ENCODE data around the gene DIP2B.

DNA sequence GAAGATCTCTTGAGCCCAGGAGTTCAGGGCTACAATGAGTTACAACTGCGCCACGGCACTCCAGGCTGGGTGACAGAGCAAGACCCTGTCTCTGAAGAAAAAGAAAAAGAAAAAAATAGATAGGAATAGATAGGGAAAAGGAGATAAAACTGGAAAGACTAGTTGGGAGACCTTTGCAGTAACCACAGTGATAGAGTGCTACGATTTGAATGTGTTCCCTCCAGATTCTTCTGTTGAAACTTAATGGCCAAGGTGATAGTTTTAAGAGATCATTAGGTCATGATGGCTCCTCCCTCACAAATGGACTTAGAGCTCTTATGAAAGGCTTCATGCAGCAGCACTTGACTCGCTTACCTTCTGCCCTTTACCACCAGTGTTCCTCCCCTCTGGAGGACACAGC, 245.6 kb downstream of the DIP2B start:
- TF ChIP-seq, protein P1, sequence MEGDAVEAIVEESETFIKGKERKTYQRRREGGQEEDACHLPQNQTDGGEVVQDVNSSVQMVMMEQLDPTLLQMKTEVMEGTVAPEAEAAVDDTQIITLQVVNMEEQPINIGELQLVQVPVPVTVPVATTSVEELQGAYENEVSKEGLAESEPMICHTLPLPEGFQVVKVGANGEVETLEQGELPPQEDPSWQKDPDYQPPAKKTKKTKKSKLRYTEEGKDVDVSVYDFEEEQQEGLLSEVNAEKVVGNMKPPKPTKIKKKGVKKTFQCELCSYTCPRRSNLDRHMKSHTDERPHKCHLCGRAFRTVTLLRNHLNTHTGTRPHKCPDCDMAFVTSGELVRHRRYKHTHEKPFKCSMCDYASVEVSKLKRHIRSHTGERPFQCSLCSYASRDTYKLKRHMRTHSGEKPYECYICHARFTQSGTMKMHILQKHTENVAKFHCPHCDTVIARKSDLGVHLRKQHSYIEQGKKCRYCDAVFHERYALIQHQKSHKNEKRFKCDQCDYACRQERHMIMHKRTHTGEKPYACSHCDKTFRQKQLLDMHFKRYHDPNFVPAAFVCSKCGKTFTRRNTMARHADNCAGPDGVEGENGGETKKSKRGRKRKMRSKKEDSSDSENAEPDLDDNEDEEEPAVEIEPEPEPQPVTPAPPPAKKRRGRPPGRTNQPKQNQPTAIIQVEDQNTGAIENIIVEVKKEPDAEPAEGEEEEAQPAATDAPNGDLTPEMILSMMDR (conservative IDR thresholded peaks at IDR 0.05 in 1 of 2, IDR thresholded peaks at IDR 0.05 in 1 of 2; ENCODE audit: extremely low read depth in 1 of 2, insufficient read depth in 1 of 2, low read depth in 1 of 2, low read length in 2 of 2) = no peak
- no peak for TF ChIP-seq EZH2 (IDR thresholded peaks at IDR 0.05; ENCODE audit: borderline replicate concordance, low read length)
